Measurements from ENCODE around the gene PMPCA.

PMPCA gene

DNA sequence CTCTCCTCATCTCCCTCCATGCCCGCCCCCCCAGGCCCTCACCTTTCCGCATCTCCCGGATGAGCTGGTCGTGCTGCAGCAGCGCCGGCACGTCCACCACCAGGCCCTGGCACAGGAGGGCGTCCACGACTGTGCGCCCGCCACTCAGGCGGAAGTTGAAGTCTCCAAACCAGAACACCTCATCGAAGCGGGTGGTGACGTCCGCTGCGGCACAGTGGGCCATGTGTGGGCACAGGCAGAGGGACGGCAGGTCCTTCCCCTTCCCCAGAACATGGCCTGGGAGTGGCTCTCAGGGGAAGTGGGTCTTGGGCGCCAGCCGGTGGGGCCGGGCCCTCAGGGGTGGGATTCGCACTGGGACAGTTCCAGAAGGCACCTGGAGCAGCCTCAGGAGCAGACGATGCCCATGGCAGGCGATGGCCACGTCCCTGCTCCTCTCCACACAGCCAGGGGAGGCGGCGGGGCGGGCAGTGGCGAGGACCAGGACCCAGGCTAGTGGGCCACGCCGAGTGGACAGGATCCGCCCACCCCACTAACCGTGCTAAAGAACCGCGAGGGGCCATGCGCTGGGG is 21.4 kb downstream of the PMPCA start:
- no peak for DNase-seq (ENCODE audit: low read depth)
- H3K4me3 ChIP-seq (ENCODE audit: low read depth, low read length), result no peak overlapping the region
- TF ChIP-seq, protein P1, sequence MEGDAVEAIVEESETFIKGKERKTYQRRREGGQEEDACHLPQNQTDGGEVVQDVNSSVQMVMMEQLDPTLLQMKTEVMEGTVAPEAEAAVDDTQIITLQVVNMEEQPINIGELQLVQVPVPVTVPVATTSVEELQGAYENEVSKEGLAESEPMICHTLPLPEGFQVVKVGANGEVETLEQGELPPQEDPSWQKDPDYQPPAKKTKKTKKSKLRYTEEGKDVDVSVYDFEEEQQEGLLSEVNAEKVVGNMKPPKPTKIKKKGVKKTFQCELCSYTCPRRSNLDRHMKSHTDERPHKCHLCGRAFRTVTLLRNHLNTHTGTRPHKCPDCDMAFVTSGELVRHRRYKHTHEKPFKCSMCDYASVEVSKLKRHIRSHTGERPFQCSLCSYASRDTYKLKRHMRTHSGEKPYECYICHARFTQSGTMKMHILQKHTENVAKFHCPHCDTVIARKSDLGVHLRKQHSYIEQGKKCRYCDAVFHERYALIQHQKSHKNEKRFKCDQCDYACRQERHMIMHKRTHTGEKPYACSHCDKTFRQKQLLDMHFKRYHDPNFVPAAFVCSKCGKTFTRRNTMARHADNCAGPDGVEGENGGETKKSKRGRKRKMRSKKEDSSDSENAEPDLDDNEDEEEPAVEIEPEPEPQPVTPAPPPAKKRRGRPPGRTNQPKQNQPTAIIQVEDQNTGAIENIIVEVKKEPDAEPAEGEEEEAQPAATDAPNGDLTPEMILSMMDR (conservative IDR thresholded peaks at IDR 0.05; ENCODE audit: low read depth, low read length), result no peak

DNA sequence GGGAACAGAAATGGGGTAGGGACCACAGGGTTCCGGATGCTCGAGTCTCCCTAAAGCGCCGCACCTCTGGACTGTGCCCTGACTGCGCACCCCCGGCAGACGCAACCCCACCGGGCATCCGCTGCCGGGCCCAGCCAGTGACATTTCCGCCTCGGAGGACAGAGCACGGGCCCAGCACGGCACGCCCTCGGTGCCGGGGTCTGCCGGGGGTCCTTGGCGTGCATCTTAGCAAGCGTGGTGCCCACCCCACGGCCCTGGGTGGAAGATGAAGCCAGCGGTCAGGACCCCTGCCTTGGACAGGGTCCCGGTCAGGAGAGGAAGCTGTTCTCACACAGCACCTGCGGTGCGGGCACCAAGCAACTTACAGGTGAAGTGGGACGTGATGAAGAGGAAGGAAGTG is 22.1 kb downstream of the PMPCA start:
- TF ChIP-seq, protein P1 (conservative IDR thresholded peaks at IDR 0.05; ENCODE audit: low read depth, low read length), result no peak
- H3K4me3 ChIP-seq (ENCODE audit: low read depth, low read length), result no peak overlapping the region
- DNase-seq (ENCODE audit: low read depth), result no peak

DNA sequence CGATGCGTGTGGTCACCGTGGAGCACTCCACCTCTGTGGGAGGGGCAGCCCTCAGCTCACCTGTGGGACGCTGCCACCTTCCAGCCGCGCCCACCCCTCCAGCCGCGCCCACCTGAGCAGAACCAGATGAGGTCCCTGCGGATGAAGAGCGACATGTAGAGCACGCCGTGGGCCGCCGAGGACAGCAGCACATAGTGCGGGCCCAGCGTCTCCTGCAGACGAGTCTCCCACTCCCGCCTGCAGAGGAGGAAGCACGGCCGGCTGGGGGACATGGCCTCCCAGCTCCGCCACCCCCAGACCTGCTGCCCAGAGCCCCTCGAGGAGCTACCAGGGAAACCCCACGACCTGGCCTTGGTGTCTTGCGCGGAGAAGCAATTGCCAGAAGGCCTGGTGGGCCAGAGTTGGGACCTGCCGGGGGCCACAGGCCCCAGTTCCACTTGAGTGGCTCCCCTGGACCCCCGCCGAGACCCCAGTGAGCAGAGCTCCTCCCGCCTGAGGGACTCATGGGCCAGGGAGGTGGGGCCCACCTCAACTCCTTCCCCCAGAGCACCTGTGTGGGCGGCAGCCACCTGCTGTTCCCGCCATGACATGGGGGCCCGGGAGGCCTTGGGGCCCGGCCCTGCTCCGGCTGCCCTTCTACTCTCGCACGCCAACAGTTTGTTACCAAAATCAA is 22.7 kb downstream of the PMPCA start:
- H3K4me3 ChIP-seq (ENCODE audit: low read depth, low read length), result no peak overlapping the region
- DNase-seq (ENCODE audit: low read depth), result no peak
- TF ChIP-seq, protein P1 (conservative IDR thresholded peaks at IDR 0.05; ENCODE audit: low read depth, low read length), result no peak

DNA sequence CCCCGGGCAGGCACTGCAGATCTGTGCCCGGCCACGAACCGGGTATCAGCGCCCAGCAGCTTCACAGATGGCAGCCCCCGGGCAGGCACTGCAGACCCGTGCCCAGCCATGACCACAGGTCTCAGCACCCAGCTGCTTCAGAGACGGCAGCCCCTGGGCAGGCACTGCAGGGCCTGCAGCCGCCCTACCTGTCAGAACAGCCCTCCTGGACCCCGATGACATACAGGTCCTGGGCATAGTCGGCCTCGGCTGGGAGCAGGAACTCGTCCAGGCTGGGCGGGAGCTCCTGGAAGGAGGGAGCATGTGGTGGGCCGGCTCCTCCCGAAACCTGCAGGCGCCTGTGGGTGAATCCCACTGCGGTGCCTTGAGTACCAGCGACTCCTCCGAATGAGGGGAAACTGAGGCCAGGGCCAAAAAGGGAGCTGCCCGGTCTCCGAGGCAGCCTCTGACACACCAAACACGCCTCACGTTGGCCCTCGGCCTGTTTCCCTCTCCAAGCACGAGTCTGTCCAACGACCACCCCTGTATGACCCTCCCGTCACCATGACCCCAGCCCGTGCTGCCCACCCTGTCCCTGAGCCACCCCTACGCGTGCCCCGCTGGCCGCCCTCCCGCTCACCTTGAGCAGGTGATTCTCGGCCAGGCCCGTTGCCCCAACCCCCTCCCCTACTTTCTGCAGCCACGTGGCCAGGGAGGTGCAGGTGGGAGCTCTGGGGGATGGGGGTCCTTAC is 23.6 kb downstream of the PMPCA start:
- TF ChIP-seq, protein P1 (conservative IDR thresholded peaks at IDR 0.05; ENCODE audit: low read depth, low read length), result no peak
- H3K4me3 ChIP-seq (ENCODE audit: low read depth, low read length), result no peak overlapping the region
- DNase-seq (ENCODE audit: low read depth), result no peak

DNA sequence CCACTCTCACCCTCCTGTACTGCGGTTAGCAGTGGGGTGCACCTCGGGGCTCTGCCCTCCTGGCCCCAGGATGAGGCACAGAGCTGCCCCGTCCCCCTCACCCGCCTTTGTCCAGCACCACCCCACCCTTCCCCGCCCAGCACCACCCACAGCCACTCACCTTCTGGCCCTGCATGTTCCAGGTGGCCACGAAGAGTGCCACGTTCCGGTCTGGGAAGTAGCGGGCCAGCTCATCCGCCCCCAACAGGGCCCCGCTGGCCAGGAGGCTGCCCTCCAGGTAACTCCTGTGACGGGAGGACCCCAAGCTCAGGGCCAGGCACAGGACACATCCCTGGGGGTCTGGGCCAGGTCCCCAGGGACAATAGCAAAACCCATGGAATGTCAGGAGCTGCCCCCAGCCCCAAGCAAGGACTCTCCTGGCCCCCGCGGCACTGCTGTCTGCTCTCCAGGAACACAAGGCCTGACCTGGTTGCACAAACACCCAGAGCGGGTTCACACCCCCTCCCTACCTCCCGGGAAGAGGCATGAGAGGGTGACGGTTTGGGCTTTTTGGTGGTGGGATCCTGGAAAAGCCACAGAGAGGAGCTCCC is 24.2 kb downstream of the PMPCA start:
- no peak overlapping the region for H3K4me3 ChIP-seq (ENCODE audit: low read depth, low read length)
- TF ChIP-seq, protein P1 (conservative IDR thresholded peaks at IDR 0.05; ENCODE audit: low read depth, low read length), result no peak
- no peak for DNase-seq (ENCODE audit: low read depth)

DNA sequence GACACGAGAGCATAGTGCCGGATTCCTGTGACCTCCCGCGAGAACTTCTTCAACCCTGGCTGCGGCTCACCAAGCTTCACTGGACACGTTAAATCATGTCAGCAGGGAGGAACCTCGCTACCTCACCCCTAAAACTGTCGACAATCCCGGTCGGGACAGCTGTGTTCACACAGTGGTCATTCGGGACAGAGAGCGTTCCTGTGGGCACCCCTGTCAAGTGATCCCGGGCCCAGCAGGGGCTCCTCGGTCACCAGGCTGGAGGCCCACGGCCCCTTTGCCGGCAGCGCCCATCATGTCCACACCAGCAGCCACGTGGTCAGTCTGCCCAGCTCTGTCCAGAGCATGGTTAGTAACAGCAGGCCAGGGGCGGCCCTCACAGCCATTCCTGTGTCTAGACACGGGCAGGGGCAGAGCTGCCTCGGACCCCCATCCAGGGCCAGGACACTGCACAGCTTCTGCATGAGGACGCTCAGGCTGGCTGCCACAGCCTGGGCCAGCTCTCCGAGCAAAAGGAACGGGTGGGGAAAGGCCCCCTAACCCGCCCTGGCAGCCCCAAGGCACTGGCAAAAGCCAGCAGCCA is 25.7 kb downstream of the PMPCA start:
- TF ChIP-seq, protein P1 (conservative IDR thresholded peaks at IDR 0.05; ENCODE audit: low read depth, low read length), result no peak
- no peak overlapping the region for H3K4me3 ChIP-seq (ENCODE audit: low read depth, low read length)
- no peak for DNase-seq (ENCODE audit: low read depth)
